ENCODE measurements around the gene IL1R1. TPM values are rescaled to one million over a fixed set of nuclear protein-coding genes. Genes with fewer than 3 reads are reported as not detected.
A peak's percentile ranks its signal among the peaks of the same experiment; 100 is the strongest.
"Not testable (repeated sequence)": the region's sequence is repeated elsewhere in the genome, so short reads cannot be mapped to it uniquely, and the experiment has no call there.

IL1R1 gene
- total RNA-seq, 2 donors from 2014 or later: 112 to 289 TPM

GRCh38 chr2:102122909-102123308 is 19.6 kb upstream of the IL1R1 start:
- intact Hi-C loops (cut with DNase I): no loop called here
- Histone ChIP-seq H3K27ac (peak overlapping the region; percentile 87 to 90), H3K4me3 (no peak overlapping the region), H3K9me3 (no peaks in the 10 kb centered on the region), H3K27me3 (replicated peaks; ENCODE audit: insufficient read depth) (no peaks in the 10 kb centered on the region), H3K4me1 (replicated peaks) (peaks cover 3% of the 10 kb centered on the region), H3K36me3 (no peaks in the 10 kb centered on the region)
- 51% methylated on average over 1 of the region's 1 CpG for WGBS
- no peak for DNase-seq (ENCODE audit: low spot score)
- TF ChIP-seq CTCF (IDR thresholded peaks at IDR 0.05): no peak
- no peak for TF ChIP-seq POLR2AphosphoS5 (IDR thresholded peaks at IDR 0.05)
- TF ChIP-seq POLR2A (IDR thresholded peaks at IDR 0.05): no peak

- H3K27ac ChIP-seq: peak overlapping the region; percentile 87 to 90
- not testable (repeated sequence) for DNase-seq (ENCODE audit: low spot score); H3K9me3 ChIP-seq
Observed at GRCh38 chr2:102124421-102124820, 18.1 kb upstream of the IL1R1 start.

GRCh38 chr2:102126169-102126568 is 16.4 kb upstream of the IL1R1 start:
- 41% methylated on average over 4 of the region's 4 CpGs for WGBS
- Histone ChIP-seq H3K36me3 (no peaks in the 10 kb centered on the region), H3K9me3 (no peaks in the 10 kb centered on the region), H3K4me3 (no peak overlapping the region), H3K27ac (peak overlapping the region; percentile 87 to 90), H3K4me1 (replicated peaks) (peaks cover 1% of the 10 kb centered on the region), H3K27me3 (replicated peaks; ENCODE audit: insufficient read depth) (no peaks in the 10 kb centered on the region)
- TF ChIP-seq POLR2A (IDR thresholded peaks at IDR 0.05): no peak
- TF ChIP-seq CTCF (IDR thresholded peaks at IDR 0.05): peak in 1 of 4 experiments; percentile 3
- TF ChIP-seq POLR2AphosphoS5 (IDR thresholded peaks at IDR 0.05): peak; percentile 76
- DNase-seq (ENCODE audit: low spot score): peak; percentile 56
- intact Hi-C loops (cut with DNase I): no loop called here

More at GRCh38 chr2:102124421-102124820, 18.1 kb upstream of the IL1R1 start:
- H3K27me3 ChIP-seq (replicated peaks; ENCODE audit: insufficient read depth); H3K4me1 ChIP-seq (replicated peaks); H3K36me3 ChIP-seq; intact Hi-C loops (cut with DNase I); H3K4me3 ChIP-seq: not testable (repeated sequence)
- 77% methylated on average over 5 of the region's 5 CpGs for WGBS

- intact Hi-C loops (cut with DNase I): no loop called here
- no peaks in the 10 kb centered on the region for H3K36me3 ChIP-seq
- 91% methylated on average over 2 of the region's 2 CpGs for WGBS
- H3K9me3 ChIP-seq: no peaks in the 10 kb centered on the region
- H3K4me1 ChIP-seq (replicated peaks): no peaks in the 10 kb centered on the region
- no peak for DNase-seq (ENCODE audit: low spot score)
- H3K4me3 ChIP-seq: no peak overlapping the region
- peak overlapping the region; percentile 87 to 90 for H3K27ac ChIP-seq
- no peak for TF ChIP-seq POLR2AphosphoS5 (IDR thresholded peaks at IDR 0.05)
- no peak for TF ChIP-seq CTCF (IDR thresholded peaks at IDR 0.05)
- no peak for TF ChIP-seq POLR2A (IDR thresholded peaks at IDR 0.05)
- no peaks in the 10 kb centered on the region for H3K27me3 ChIP-seq (replicated peaks; ENCODE audit: insufficient read depth)
Observed at GRCh38 chr2:102126660-102127059, 15.9 kb upstream of the IL1R1 start.

- Histone ChIP-seq H3K36me3 (no peaks in the 10 kb centered on the region), H3K27me3 (replicated peaks; ENCODE audit: insufficient read depth) (no peaks in the 10 kb centered on the region), H3K9me3 (no peaks in the 10 kb centered on the region), H3K27ac (no peak overlapping the region), H3K4me1 (replicated peaks) (no peaks in the 10 kb centered on the region), H3K4me3 (no peak overlapping the region)
- TF ChIP-seq POLR2A (IDR thresholded peaks at IDR 0.05): no peak
- TF ChIP-seq CTCF (IDR thresholded peaks at IDR 0.05): no peak
- no peak for TF ChIP-seq POLR2AphosphoS5 (IDR thresholded peaks at IDR 0.05)
- intact Hi-C loops (cut with DNase I): no loop called here
- no peak for DNase-seq (ENCODE audit: low spot score)
- WGBS: 95% methylated on average over 1 of the region's 1 CpG
Observed at GRCh38 chr2:102129082-102129481, 13.5 kb upstream of the IL1R1 start.

All from prostate gland (tissue), 2 donors.